Measurements from ENCODE around the gene RNF213. TPM values are rescaled to one million over a fixed set of nuclear protein-coding genes. Genes with fewer than 3 reads are reported as not detected.

The RNF213 gene
- polyA plus RNA-seq, 1 donor (not counting 4 experiments of a cell fraction or from before 2014, with no cell fraction given) = 24.4 TPM

DNA sequence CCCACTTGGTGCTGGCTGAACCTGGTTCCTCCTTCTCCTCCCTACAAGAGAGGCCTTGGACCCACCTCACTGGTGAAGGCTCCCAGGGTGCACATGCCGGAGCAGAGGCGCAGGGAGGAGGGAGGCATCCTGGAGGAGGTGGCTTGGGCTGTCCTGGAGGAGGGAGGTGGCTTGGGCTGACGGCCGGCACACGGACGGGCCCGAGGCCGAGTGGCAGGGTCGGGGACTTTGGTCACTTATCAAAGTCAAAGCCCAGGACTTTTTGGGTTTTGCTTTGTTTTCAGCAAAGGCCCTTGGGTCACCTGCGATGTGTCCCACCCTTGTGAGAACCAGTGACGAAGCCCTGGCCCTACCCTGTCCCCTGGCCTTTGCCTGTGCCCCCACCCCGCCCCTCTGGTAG lies 182.8 kb downstream of the RNF213 start:
- no peaks in the 10 kb centered on the region for H4K20me1 ChIP-seq (ENCODE audit: control insufficient read depth, extremely low read depth, insufficient read depth, low read length)
- no peak overlapping the region for H2AFZ ChIP-seq (ENCODE audit: control insufficient read depth, low read length)
- no peaks in the 10 kb centered on the region for H3K27me3 ChIP-seq (ENCODE audit: control insufficient read depth, extremely low read depth, insufficient read depth, low read length)
- dilution Hi-C loops (cut with MboI; ENCODE audit: extremely low pct_ligation_motif_present, low sequenced_read_pairs) = no loop called here
- H3K4me3 ChIP-seq (ENCODE audit: control insufficient read depth in 2 of 3, extremely low read depth in 1 of 3, insufficient read depth in 2 of 3, low read depth in 1 of 3, low read length in 3 of 3) = no peak overlapping the region
- FAIRE-seq (no peak), DNase-seq (ENCODE audit: low read depth, low spot score) (no peak)
- no peak overlapping the region for H3K4me2 ChIP-seq (ENCODE audit: control insufficient read depth, extremely low read depth, insufficient read depth, low read depth, low read length)
- H3K79me2 ChIP-seq (ENCODE audit: control insufficient read depth, insufficient read depth, low read length) = no peaks in the 10 kb centered on the region
- no peaks in the 10 kb centered on the region for H3K36me3 ChIP-seq (ENCODE audit: control insufficient read depth in 2 of 2, extremely low read depth in 1 of 2, insufficient read depth in 2 of 2, low read length in 2 of 2)
- no peak overlapping the region for H3K9ac ChIP-seq (ENCODE audit: control insufficient read depth, extremely low read depth, insufficient read depth, low read length)
- H3K9me3 ChIP-seq (ENCODE audit: control insufficient read depth, low read depth, low read length) = no peaks in the 10 kb centered on the region
- TF ChIP-seq EZH2 (IDR thresholded peaks at IDR 0.05; ENCODE audit: low read length) (no peak), CTCF (optimal IDR thresholded peaks at IDR 0.05 in 1 of 3, IDR thresholded peaks at IDR 0.05 in 1 of 3, conservative IDR thresholded peaks at IDR 0.05 in 1 of 3; ENCODE audit: extremely low read depth in 1 of 3, insufficient read depth in 2 of 3, low read length in 3 of 3) (no peak)
- no peak overlapping the region for H3K27ac ChIP-seq (ENCODE audit: control insufficient read depth, insufficient read depth, low read length)
- no peaks in the 10 kb centered on the region for H3K9me1 ChIP-seq (ENCODE audit: control insufficient read depth, extremely low read depth, insufficient read depth, low read length)
- H3K4me1 ChIP-seq (ENCODE audit: control insufficient read depth, extremely low read depth, insufficient read depth, low read length) = peaks cover 4% of the 10 kb centered on the region

GRCh38 chr17:80443916-80444643 lies 183.4 kb downstream of the RNF213 start:
- no peaks in the 10 kb centered on the region for H3K36me3 ChIP-seq (ENCODE audit: control insufficient read depth in 2 of 2, extremely low read depth in 1 of 2, insufficient read depth in 2 of 2, low read length in 2 of 2)
- DNase-seq (ENCODE audit: low read depth, low spot score) (no peak), FAIRE-seq (no peak)
- peaks cover 4% of the 10 kb centered on the region for H3K4me1 ChIP-seq (ENCODE audit: control insufficient read depth, extremely low read depth, insufficient read depth, low read length)
- no peak overlapping the region for H2AFZ ChIP-seq (ENCODE audit: control insufficient read depth, low read length)
- H3K9me3 ChIP-seq (ENCODE audit: control insufficient read depth, low read depth, low read length) = no peaks in the 10 kb centered on the region
- no peak overlapping the region for H3K4me2 ChIP-seq (ENCODE audit: control insufficient read depth, extremely low read depth, insufficient read depth, low read depth, low read length)
- no peaks in the 10 kb centered on the region for H3K79me2 ChIP-seq (ENCODE audit: control insufficient read depth, insufficient read depth, low read length)
- no peaks in the 10 kb centered on the region for H3K9me1 ChIP-seq (ENCODE audit: control insufficient read depth, extremely low read depth, insufficient read depth, low read length)
- no peak overlapping the region for H3K27ac ChIP-seq (ENCODE audit: control insufficient read depth, insufficient read depth, low read length)
- no peaks in the 10 kb centered on the region for H3K27me3 ChIP-seq (ENCODE audit: control insufficient read depth, extremely low read depth, insufficient read depth, low read length)
- dilution Hi-C loops (cut with MboI; ENCODE audit: extremely low pct_ligation_motif_present, low sequenced_read_pairs) = no loop called here
- no peak overlapping the region for H3K4me3 ChIP-seq (ENCODE audit: control insufficient read depth in 2 of 3, extremely low read depth in 1 of 3, insufficient read depth in 2 of 3, low read depth in 1 of 3, low read length in 3 of 3)
- no peaks in the 10 kb centered on the region for H4K20me1 ChIP-seq (ENCODE audit: control insufficient read depth, extremely low read depth, insufficient read depth, low read length)
- H3K9ac ChIP-seq (ENCODE audit: control insufficient read depth, extremely low read depth, insufficient read depth, low read length) = no peak overlapping the region
- TF ChIP-seq CTCF (optimal IDR thresholded peaks at IDR 0.05 in 1 of 3, IDR thresholded peaks at IDR 0.05 in 1 of 3, conservative IDR thresholded peaks at IDR 0.05 in 1 of 3; ENCODE audit: extremely low read depth in 1 of 3, insufficient read depth in 2 of 3, low read length in 3 of 3) = no peak
- TF ChIP-seq EZH2 (IDR thresholded peaks at IDR 0.05; ENCODE audit: low read length) = no peak

Measured in keratinocyte (primary cell).